Measurements from ENCODE around the gene TSHZ2.

The TSHZ2 gene

GRCh38 chr20:52972190-52972937, at the start of gene TSHZ2:
Gene TSHZ2 (plus strand): TSS chr20:52972358. CDS start chr20:52973294, 936 bp downstream.
- peak; percentile 76 for DNase-seq

DNA sequence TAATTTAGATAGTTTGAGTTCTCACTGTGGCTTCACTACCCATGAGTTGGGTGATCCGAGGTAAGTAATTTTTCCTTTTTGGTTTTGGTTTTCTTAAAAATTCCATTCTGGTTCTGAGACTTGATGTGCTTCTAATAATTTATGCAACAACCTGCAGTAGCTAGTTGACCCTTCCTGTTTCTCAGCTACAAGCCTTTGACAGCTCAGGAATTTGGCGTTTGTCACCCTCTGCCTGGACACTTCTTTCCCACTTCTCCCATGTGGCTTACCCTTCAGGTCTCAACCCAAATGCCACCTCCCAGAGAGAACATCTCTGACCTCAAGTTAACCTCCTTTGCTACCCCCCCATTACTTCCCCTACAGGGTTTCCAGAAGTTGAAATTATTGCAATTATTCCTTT, 49.7 kb upstream of the TSHZ2 start:
- DNase-seq, result no peak

GRCh38 chr20:52923123-52923937, 48.8 kb upstream of the TSHZ2 start:
- no peak for DNase-seq

DNA sequence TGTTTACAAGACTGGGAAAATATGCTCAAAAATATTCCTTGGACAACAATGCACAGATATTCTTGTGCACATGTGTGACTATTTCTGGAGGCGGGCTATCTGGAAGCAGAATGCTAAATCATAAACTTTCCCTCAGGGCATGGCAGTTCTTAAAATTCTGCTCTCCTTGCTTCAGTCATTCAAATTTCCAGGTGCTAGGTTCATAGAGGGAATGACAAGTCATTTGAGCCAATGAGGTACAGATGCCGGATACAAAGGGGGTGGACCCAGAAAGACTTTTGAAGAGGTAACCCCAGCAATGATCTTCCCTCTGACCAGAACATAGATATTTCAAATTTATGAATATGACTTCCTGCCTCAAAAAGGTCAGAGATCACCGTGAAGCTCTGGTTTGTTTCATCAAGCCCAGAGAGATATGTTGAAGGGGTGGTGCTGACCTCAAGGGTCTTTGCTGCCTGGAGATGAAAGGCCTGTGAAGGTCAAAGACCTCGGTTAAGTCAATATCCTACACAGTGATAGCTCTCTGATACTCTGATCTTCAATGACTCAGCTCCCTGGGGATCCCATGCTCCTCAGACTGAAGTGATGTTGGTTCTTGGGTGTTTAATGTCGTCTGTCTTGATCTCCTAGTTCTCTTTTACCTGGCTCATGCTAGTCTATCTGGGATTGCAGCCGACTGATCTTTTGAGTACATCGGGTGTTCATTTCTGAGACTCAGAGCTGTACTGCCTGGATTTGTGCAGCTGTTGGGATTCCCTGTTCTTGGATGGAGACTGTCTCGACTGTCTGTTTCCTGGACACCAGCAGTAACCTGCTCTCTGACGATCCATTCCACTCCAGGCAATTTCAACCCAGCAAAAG, 47.5 kb upstream of the TSHZ2 start:
- no peak for DNase-seq

GRCh38 chr20:52926505-52926904, 45.7 kb upstream of the TSHZ2 start:
- no peak for DNase-seq

DNA sequence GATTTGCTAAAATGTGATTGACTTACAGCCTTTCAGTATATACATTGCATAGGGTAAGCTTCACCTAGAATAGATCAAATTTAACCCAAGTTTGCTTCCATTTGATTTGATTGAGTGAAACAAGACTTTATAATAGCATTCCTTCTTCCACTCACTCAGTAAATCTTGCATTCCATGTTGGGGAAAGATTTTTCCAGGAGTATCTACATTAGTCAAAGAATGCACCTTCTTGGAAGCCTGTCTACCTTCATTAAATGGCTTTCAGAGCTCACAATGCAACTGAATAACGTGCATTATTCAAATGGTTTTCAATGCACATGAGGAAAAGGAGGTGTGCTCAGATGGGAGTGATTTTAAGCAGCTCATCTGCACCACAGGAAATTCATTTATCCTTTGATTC, 38.3 kb upstream of the TSHZ2 start:
- DNase-seq, result no peak

GRCh38 chr20:52936351-52937340, 35.5 kb upstream of the TSHZ2 start:
- no peak for DNase-seq

- no peak for DNase-seq
Measured at GRCh38 chr20:52937591-52938100, 34.5 kb upstream of the TSHZ2 start.

GRCh38 chr20:52939141-52939540, 33.0 kb upstream of the TSHZ2 start:
- no peak for DNase-seq

- no peak for DNase-seq
Measured at GRCh38 chr20:52941808-52942207, 30.4 kb upstream of the TSHZ2 start.

GRCh38 chr20:52943185-52943841, 28.8 kb upstream of the TSHZ2 start:
- DNase-seq, result no peak

- DNase-seq, result no peak
Measured at GRCh38 chr20:52945268-52945667, 26.9 kb upstream of the TSHZ2 start.

DNA sequence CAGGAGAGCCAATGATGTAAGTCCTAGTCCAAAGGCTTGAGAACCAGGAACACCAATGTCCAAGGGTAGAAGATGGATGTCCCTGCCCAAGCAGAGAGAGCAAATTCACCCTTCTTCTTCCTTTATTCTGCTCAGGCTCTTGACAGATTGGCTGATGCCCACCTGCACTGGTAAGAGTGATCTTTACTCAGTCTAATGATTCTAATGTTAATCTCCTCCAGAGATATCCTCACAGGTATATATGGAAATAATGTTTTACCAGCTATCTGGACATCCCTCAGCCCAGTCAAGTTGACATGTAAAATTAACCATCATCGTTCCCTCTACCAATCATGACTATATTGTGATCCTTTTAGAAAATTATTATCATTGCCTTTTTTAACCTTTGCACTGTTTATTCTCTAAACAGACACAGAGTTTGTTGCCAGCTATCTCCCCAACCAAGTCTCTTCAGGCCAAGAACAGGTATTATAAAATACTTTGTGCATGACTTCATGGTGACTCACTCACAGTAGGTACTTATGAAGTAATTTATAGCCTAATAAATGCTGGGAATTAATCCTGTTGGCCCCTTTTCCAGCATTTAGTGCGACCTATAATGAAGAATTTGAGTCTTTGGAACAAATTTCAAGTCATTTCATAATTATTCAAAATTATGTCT, 26.2 kb upstream of the TSHZ2 start:
- DNase-seq, result no peak

DNA sequence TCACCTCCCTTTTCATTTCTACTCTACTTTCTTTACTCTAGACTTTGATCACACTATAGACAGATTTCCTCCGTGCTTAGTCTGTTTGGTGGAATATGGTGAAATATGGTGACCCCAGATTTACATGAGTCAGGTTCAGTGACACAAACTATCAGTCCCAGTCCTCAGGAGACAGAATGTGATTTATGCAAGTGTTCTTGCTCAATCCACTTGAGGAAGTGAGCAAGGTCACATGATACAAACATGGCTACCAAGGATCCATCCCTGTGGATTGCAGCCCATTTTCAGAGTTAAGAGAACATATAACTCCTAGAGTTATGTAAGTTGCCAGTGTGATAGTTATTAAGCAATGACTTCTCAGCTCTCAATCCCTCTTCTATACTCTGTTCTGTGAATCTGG, 23.7 kb upstream of the TSHZ2 start:
- no peak for DNase-seq

DNA sequence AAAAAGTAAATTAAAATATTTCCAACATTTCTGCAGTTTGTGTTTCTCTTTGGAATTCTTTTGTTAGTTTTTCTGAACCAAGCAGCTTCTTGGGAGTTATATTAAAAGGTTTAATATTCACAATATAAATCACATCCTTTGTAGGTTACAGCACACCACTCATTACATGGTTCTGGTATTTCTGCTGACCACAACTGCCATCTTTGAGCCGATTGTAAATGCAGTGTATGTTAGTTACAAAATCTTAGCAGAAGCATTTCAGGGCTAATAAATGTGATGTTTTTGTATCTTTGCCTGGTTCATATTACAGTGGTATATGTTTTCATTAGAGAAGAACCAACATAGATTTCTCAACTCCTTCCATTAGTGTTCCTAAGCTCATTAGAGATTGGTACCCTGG, 19.1 kb upstream of the TSHZ2 start:
- DNase-seq, result no peak

DNA sequence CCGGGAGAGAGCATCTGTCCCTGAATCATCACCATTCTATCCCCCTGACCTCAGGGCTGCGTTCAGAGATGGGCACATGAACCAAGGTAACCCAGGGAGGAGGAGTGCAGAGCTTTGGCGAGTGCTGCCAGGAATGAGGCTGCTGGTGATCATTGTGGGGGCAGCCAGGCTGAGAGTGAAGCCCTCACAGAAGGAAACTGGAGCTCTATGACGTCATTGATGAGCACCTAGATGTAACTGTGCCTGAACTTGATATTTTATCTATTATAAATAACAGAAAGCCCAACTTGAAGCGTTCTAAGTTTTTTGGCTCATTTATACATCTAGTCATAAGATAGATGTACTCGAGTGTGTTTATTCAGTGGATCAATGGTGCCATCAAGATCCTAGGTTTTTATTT, 17.3 kb upstream of the TSHZ2 start:
- no peak for DNase-seq

GRCh38 chr20:52958211-52958610, 13.9 kb upstream of the TSHZ2 start:
- DNase-seq, result no peak

- DNase-seq, result no peak
Measured at GRCh38 chr20:52959125-52959524, 13.0 kb upstream of the TSHZ2 start.

DNA sequence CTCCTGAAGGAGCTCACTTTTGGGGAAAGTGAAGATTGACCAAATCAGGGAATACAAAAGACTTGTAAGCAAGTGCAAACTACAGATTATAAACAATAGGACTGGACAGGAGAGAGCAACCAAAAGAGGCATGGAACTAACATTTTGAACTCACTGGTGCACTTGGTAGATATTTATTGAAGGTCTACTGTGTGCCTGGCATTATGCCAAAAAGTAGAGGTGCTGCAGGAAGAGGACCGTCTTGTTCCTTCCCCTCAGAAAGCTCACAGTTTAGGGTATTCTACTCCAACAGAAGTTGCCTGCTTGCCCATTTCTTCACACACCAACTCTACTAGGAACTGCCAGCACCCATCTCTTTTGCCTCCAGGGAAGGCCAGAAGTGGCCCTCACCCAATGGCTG, 10.0 kb upstream of the TSHZ2 start:
- no peak for DNase-seq

- DNase-seq, result no peak
Measured at GRCh38 chr20:52963131-52963530, 9.0 kb upstream of the TSHZ2 start.

- DNase-seq, result no peak
Measured at GRCh38 chr20:52964131-52964530, 8.0 kb upstream of the TSHZ2 start.

Measured in activated naive CD4-positive, alpha-beta T cell treated with anti-CD3 and anti-CD28 coated beads, Interleukin-2, amount 50 U/mL, for 16 hours (primary cell).